Natural killer cell treated with Interleukin-12 subunit alpha and Interleukin-12 subunit beta and Interleukin-15 and Interleukin-18, amount 100 ng/mL, for 72 hours (primary cell): Measurements from ENCODE around the gene CSMD2. TPM values are rescaled to one million over a fixed set of nuclear protein-coding genes. Genes with fewer than 3 reads are reported as not detected.

Experiments used
- ATAC-seq, 2 donors: fragments of 150-1000 bp; cut with Tn5 transposase in 1 of 2; sonication (Bioruptor Pico), chemical (Tn5 transposase) in 1 of 2; 2 replicates each; pipeline ENCODE4 v1.10.0; 2021
- DNase-seq: peaks from one replicate; pipeline ENCODE4 v3.0.0; 2022; ENCODE audit warnings: low spot score
- H3K27ac Mint-ChIP-seq, 2 donors: 1 replicate in 1 of 2; 2 replicates in 1 of 2; pipeline ENCODE4 v1.8.0; 2022; ENCODE audit warnings: mixed read lengths in 2 of 2, mild to moderate bottlenecking in 1 of 2, moderate library complexity in 1 of 2
- H3K27me3 Mint-ChIP-seq, 2 donors: 1 replicate in 1 of 2; 2 replicates in 1 of 2; pipeline ENCODE4 v1.8.0; 2022; ENCODE audit warnings: mixed read lengths in 2 of 2
- H3K36me3 Mint-ChIP-seq: one replicate; pipeline ENCODE4 v1.8.0; 2022; ENCODE audit warnings: mixed read lengths
- H3K4me1 Mint-ChIP-seq, 2 donors: 1 replicate in 1 of 2; 2 replicates in 1 of 2; pipeline ENCODE4 v1.8.0; 2022; ENCODE audit warnings: low read depth in 2 of 2, mixed read lengths in 2 of 2, mild to moderate bottlenecking in 1 of 2
- H3K4me3 Mint-ChIP-seq: one replicate; pipeline ENCODE4 v1.8.0; 2022; ENCODE audit warnings: mixed read lengths
- H3K9me3 Mint-ChIP-seq: 2 replicates; pipeline ENCODE4 v1.8.0; 2022; ENCODE audit warnings: mixed read lengths
- total RNA-seq, 2 donors: library from RNA; stranded (reverse); gene quantifications; one replicate each; pipeline ENCODE4 v1.2.3, GENCODE V29; 2022

Gene CSMD2
- total RNA-seq, 2 donors from 2014 or later = not detected

- H3K4me3 Mint-ChIP-seq = no peak overlapping the region
- no peaks in the 10 kb centered on the region for H3K9me3 Mint-ChIP-seq
- no peak for DNase-seq
- H3K27ac Mint-ChIP-seq = no peak overlapping the region
- no peaks in the 10 kb centered on the region for H3K36me3 Mint-ChIP-seq
- H3K4me1 Mint-ChIP-seq = no peaks in the 10 kb centered on the region
- peak in 1 of 2 donors; percentile 4 for ATAC-seq
- H3K27me3 Mint-ChIP-seq = peaks cover 21 to 52% of the 10 kb centered on the region in 2 donors
Observed at GRCh38 chr1:33617451-33617850, 547.6 kb downstream of the CSMD2 start.

DNA sequence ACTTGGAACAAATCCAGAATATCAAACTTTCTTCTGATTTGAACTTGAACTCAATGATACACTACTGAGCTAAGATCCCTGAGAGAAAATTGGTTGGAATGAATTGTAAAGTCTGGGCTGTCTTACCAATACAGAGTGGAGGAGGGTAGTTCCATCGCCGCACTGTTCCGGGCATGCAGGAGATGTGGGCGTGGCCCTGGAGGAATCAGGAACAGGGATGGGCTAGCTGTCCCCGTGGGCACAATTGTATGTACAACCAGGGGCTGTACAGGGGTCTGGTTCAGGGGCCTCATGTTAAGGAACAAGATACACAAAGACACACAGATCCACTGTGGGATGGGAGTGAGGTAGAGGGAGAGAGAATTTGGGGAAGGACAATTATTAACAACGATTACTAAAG is 548.2 kb downstream of the CSMD2 start:
- Mint-ChIP-seq H3K9me3 (no peaks in the 10 kb centered on the region), H3K27ac (no peak overlapping the region), H3K4me1 (no peaks in the 10 kb centered on the region), H3K4me3 (no peak overlapping the region), H3K36me3 (no peaks in the 10 kb centered on the region), H3K27me3 (peaks cover 21 to 52% of the 10 kb centered on the region in 2 donors)
- ATAC-seq (no peak), DNase-seq (no peak)

DNA sequence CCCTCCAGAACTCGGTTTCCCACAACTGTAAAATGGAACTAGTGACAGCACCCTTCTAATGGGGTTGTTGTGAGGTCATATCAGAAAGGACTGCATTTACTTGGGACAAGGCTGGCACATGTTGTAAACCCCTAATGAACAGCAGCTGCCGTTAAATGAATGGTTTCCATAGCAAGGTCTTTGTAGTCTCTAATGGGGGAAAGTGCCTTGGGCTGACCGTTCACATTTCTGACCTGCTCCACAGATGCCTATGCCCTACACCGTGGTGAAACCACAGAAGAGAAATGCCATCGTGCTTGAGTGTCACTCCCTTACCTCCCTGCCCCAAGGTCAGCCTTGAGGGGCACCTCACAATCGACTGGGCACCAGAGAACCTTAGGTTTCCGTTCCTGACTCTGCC is 549.5 kb downstream of the CSMD2 start:
- H3K36me3 Mint-ChIP-seq = no peaks in the 10 kb centered on the region
- H3K27me3 Mint-ChIP-seq = peaks cover 18 to 43% of the 10 kb centered on the region in 2 donors
- no peak overlapping the region for H3K4me3 Mint-ChIP-seq
- H3K9me3 Mint-ChIP-seq = no peaks in the 10 kb centered on the region
- no peaks in the 10 kb centered on the region for H3K4me1 Mint-ChIP-seq
- no peak overlapping the region for H3K27ac Mint-ChIP-seq
- DNase-seq (no peak), ATAC-seq (no peak)

- Mint-ChIP-seq H3K27me3 (peaks cover 10 to 16% of the 10 kb centered on the region in 2 donors), H3K4me1 (no peaks in the 10 kb centered on the region), H3K4me3 (no peak overlapping the region), H3K36me3 (no peaks in the 10 kb centered on the region), H3K27ac (no peak overlapping the region), H3K9me3 (no peaks in the 10 kb centered on the region)
- ATAC-seq (no peak), DNase-seq (no peak)
Observed at GRCh38 chr1:33610864-33611455, 554.1 kb downstream of the CSMD2 start.

GRCh38 chr1:33610391-33610790 is 554.6 kb downstream of the CSMD2 start:
- H3K27ac Mint-ChIP-seq = no peak overlapping the region
- ATAC-seq (no peak), DNase-seq (no peak)
- no peaks in the 10 kb centered on the region for H3K9me3 Mint-ChIP-seq
- H3K36me3 Mint-ChIP-seq = no peaks in the 10 kb centered on the region
- no peaks in the 10 kb centered on the region for H3K4me1 Mint-ChIP-seq
- peaks cover 10% of the 10 kb centered on the region in 2 donors for H3K27me3 Mint-ChIP-seq
- H3K4me3 Mint-ChIP-seq = no peak overlapping the region

DNA sequence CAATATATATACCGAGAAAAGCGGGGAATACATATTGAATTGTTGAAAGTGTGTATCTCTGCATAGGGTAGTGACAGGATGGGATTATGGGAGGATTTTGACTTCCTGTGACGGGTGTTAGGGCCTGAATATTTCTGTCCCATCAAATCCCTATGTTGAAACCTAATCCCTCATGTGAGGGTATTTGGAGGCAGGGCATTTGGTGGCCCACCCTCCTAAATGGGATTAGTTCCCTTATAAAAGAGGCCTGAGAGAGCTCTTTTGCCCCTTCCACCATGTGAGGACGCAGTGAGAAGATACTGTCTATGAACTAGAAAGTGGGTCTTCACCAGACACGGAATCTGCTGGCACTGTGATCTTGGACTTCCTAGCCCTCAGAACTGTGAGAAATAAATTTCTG is 555.3 kb downstream of the CSMD2 start:
- peaks cover 10 to 13% of the 10 kb centered on the region in 2 donors for H3K27me3 Mint-ChIP-seq
- DNase-seq (no peak), ATAC-seq (no peak)
- H3K9me3 Mint-ChIP-seq = no peaks in the 10 kb centered on the region
- no peaks in the 10 kb centered on the region for H3K4me1 Mint-ChIP-seq
- no peak overlapping the region for H3K27ac Mint-ChIP-seq
- H3K4me3 Mint-ChIP-seq = no peak overlapping the region
- no peaks in the 10 kb centered on the region for H3K36me3 Mint-ChIP-seq

- H3K4me1 Mint-ChIP-seq = no peaks in the 10 kb centered on the region
- no peak overlapping the region for H3K27ac Mint-ChIP-seq
- H3K9me3 Mint-ChIP-seq = no peaks in the 10 kb centered on the region
- H3K36me3 Mint-ChIP-seq = no peaks in the 10 kb centered on the region
- peaks cover 10 to 12% of the 10 kb centered on the region in 2 donors for H3K27me3 Mint-ChIP-seq
- DNase-seq (no peak), ATAC-seq (no peak)
- H3K4me3 Mint-ChIP-seq = no peak overlapping the region
Observed at GRCh38 chr1:33608825-33609400, 556.1 kb downstream of the CSMD2 start.

- no peaks in the 10 kb centered on the region for H3K36me3 Mint-ChIP-seq
- peak in 1 of 2 donors; percentile 31 for ATAC-seq
- no peaks in the 10 kb centered on the region for H3K9me3 Mint-ChIP-seq
- no peak overlapping the region for H3K4me3 Mint-ChIP-seq
- H3K27ac Mint-ChIP-seq = no peak overlapping the region
- peaks cover 8 to 11% of the 10 kb centered on the region in 2 donors for H3K27me3 Mint-ChIP-seq
- DNase-seq = no peak
- no peaks in the 10 kb centered on the region for H3K4me1 Mint-ChIP-seq
Observed at GRCh38 chr1:33607444-33608005, 557.5 kb downstream of the CSMD2 start.

DNA sequence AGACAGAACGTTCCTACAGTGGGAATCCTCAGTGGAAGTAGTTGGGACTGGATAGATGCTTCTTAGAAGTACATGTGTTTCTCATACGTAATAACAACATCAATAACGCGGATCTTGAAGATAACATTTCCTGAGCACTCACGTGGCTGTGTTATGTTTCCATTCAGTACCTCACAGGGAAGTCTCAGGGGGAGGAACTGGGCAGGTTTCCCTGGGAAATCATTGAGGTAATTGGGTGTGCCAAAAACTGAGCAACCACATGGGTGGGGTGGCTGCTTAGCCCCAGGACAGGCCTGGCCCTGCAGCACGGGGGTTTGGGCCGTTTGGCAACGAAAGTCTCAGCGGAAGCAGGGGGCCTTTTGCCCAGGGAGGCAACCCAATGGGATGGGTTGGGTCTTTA is 558.8 kb downstream of the CSMD2 start:
- no peak for ATAC-seq
- no peaks in the 10 kb centered on the region for H3K4me1 Mint-ChIP-seq

GRCh38 chr1:33602271-33602670 is 562.8 kb downstream of the CSMD2 start:
- Mint-ChIP-seq H3K9me3 (no peaks in the 10 kb centered on the region), H3K27me3 (peaks cover 15 to 22% of the 10 kb centered on the region in 2 donors), H3K27ac (no peak overlapping the region), H3K36me3 (no peaks in the 10 kb centered on the region), H3K4me1 (no peaks in the 10 kb centered on the region), H3K4me3 (no peak overlapping the region)
- DNase-seq (no peak), ATAC-seq (no peak)

More for the DNA sequence above, 558.8 kb downstream of the CSMD2 start:
- Mint-ChIP-seq H3K9me3 (no peaks in the 10 kb centered on the region), H3K27ac (no peak overlapping the region), H3K36me3 (no peaks in the 10 kb centered on the region), H3K27me3 (peaks cover 8 to 11% of the 10 kb centered on the region in 2 donors), H3K4me3 (no peak overlapping the region)
- DNase-seq = no peak

- H3K27me3 Mint-ChIP-seq = peaks cover 20 to 25% of the 10 kb centered on the region in 2 donors
- H3K27ac Mint-ChIP-seq = no peak overlapping the region
- no peak overlapping the region for H3K4me3 Mint-ChIP-seq
- H3K4me1 Mint-ChIP-seq = no peaks in the 10 kb centered on the region
- no peaks in the 10 kb centered on the region for H3K36me3 Mint-ChIP-seq
- DNase-seq (no peak), ATAC-seq (no peak)
- no peaks in the 10 kb centered on the region for H3K9me3 Mint-ChIP-seq
Observed at GRCh38 chr1:33601751-33602150, 563.3 kb downstream of the CSMD2 start.

- ATAC-seq = no peak
- no peak for DNase-seq
- Mint-ChIP-seq H3K36me3 (no peaks in the 10 kb centered on the region), H3K9me3 (no peaks in the 10 kb centered on the region), H3K27ac (no peak overlapping the region), H3K27me3 (peaks cover 30 to 40% of the 10 kb centered on the region in 2 donors), H3K4me1 (no peaks in the 10 kb centered on the region), H3K4me3 (no peak overlapping the region)
Observed at GRCh38 chr1:33599516-33600115, 565.4 kb downstream of the CSMD2 start.

GRCh38 chr1:33588726-33589125 is 576.3 kb downstream of the CSMD2 start:
- H3K27me3 Mint-ChIP-seq = peaks cover 11 to 18% of the 10 kb centered on the region in 2 donors
- no peaks in the 10 kb centered on the region for H3K9me3 Mint-ChIP-seq
- H3K4me3 Mint-ChIP-seq = no peak overlapping the region
- no peak overlapping the region for H3K27ac Mint-ChIP-seq
- H3K4me1 Mint-ChIP-seq = no peaks in the 10 kb centered on the region
- ATAC-seq = no peak
- DNase-seq = no peak
- no peaks in the 10 kb centered on the region for H3K36me3 Mint-ChIP-seq

DNA sequence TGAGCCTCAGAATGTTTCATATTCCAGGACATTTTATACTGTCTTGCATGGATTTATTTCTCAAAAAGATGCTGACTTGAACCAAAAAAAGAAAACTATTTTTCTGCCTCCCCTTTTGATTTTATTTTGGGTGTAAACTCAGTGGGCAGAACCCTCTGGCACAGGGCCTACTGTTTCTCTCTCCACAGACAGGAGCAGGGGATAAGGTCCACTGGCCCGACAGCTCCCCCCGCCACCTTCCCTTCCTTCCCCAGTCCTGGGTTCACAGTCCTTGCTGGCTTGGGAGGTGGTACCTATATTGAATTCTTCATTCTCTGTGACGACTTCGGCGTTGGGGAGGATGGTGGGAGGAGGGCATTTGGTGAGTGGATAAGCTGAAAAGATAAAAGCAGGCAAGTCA is 578.2 kb downstream of the CSMD2 start:
- H3K4me3 Mint-ChIP-seq = no peak overlapping the region
- H3K27ac Mint-ChIP-seq = no peak overlapping the region
- H3K4me1 Mint-ChIP-seq = no peaks in the 10 kb centered on the region
- H3K36me3 Mint-ChIP-seq = no peaks in the 10 kb centered on the region
- ATAC-seq (peak in 1 of 2 donors; percentile 30), DNase-seq (no peak)
- H3K9me3 Mint-ChIP-seq = no peaks in the 10 kb centered on the region
- peaks cover 11 to 29% of the 10 kb centered on the region in 2 donors for H3K27me3 Mint-ChIP-seq
